Left lobe of liver (tissue), 2 donors: ENCODE measurements around the gene EGR4. TPM values are rescaled to one million over a fixed set of nuclear protein-coding genes. Genes with fewer than 3 reads are reported as not detected.
A peak's percentile ranks its signal among the peaks of the same experiment; 100 is the strongest.

Experiments
- ATAC-seq: fragments of 200-7000 bp; cut with Tn5 transposase; one replicate; pipeline ENCODE4 v1.9.1; 2020; ENCODE audit warnings: mild to moderate bottlenecking, moderate library complexity
- DNase-seq: peaks from one replicate; pipeline ENCODE4 v3.0.0-alpha.2; 2020; ENCODE audit warnings: low spot score
- total RNA-seq: library from RNA; stranded (reverse); gene quantifications from one replicate; pipeline ENCODE4 v1.2.1, GENCODE V29; 2021
- donor health status: DM: no; HTN: no; CAD: no; lungs with moderate emphysema.
- donor health status: DM: no; HTN: yes; CAD: no.

EGR4 gene
- total RNA-seq = not detected

DNA sequence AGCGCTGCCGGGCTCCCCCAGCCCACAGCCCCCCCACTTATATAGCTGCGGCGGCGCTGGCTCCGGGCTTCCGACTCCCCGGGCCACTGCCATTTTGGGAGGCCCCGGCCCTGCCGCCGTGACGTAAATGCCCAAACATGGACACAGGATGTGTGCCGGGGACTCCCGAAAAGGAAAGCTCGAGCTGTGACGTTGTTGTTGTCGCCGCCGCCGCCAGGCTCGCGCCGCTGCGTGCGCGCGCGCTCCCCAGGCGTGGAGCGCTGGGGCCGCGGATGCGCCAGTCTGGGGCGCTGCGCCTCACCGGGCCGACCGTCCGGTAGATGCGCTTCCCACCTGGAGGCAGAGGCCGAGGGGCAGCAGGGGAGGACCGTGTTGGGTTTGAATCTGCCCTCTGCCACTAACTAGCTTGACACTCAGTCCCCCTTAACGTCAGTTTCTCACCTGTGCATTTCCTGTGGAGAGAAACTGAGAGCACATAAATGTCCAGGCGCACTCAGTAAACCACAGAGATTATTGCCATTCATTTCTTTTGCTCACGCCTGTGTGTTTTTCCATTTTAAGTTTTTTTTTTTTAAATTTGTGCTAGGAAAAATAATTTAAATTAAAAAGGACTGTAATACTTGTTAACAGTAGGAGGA is at the start of gene EGR4:
TSS of gene EGR4 (minus strand) at position 15 of the 638 bp plus-strand sequence. CDS start 231 bp downstream, outside the sequence.
- DNase-seq (no peak), ATAC-seq (peak; percentile 44)

DNA sequence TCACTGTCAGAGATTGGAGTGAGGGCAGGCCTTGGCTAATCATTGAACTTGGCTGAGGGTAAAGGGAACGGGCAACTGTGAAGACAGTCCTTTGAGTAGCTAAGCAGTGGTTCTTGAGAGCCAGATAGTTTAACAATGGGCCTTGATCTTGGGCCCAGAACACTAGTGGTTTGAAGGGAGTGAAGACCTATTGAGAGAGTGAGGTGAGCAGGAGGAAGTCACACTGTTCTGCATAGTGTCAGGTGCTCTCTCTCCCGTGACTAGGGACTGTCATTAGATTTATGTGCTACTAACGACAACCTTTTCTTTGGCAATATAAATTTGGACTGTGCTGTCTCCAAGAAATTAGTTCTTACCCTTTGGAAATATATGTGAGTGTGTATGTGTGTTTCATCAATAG is 47.7 kb upstream of the EGR4 start:
- ATAC-seq (no peak), DNase-seq (no peak)

- DNase-seq (no peak), ATAC-seq (no peak)
Measured at GRCh38 chr2:73339201-73339600, 45.9 kb upstream of the EGR4 start.

- DNase-seq = no peak
- no peak for ATAC-seq
Measured at GRCh38 chr2:73337828-73338227, 44.5 kb upstream of the EGR4 start.

DNA sequence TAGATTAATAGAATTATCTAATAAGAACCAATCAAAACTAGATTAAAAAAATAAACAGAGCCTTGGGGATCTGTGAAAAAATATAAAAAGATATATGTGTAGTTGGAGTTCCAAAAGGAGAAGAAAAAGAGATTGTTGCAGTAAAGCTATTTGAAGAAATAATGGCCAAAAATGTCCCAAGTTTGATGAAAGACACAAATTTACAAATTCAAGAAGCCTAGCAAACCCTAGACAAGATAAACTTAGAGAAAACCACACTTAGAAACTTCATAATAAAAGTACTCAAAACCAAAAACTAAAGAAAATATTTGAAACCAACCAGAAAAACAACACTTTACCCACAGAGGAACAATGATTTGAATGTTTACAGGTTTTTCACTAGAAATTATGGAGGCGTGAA is 41.3 kb upstream of the EGR4 start:
- no peak for ATAC-seq
- DNase-seq = no peak

DNA sequence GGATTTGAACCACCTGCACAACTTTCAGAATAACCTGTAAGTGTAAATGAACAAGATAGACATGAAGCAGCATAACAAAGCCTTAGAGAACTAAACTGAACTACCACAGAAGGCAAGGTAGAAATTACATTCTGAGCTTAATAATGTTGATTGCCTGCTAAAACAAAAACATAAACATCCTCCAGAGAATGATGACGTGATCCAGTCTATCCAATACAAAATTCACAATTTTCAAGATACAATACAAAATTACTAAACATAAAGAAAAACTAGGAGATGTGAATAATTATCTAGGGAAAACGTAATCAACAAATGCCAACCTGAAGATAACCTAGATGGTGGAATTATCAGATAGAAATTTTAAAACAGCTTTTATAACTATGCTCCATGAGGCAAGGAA is 40.7 kb upstream of the EGR4 start:
- ATAC-seq (no peak), DNase-seq (no peak)

DNA sequence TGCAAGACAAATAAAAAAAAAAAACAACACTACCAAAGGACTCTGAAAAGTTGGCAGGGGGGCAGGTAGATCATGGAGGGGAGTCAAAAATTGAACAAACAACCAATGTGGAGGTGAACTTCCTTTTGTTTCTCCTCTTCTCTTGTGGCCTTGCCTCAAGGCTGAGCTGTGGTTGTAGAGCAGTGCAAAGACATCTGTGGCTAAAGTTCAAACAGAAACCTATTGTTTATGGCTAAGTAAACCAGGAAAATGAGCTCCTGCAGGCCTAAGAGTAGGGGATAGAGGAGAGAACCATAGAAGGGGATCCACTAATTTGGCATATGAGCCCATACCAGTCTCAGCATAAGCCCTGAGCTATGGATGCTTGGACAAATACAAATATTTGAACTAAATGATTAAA is 40.2 kb upstream of the EGR4 start:
- ATAC-seq (no peak), DNase-seq (no peak)

DNA sequence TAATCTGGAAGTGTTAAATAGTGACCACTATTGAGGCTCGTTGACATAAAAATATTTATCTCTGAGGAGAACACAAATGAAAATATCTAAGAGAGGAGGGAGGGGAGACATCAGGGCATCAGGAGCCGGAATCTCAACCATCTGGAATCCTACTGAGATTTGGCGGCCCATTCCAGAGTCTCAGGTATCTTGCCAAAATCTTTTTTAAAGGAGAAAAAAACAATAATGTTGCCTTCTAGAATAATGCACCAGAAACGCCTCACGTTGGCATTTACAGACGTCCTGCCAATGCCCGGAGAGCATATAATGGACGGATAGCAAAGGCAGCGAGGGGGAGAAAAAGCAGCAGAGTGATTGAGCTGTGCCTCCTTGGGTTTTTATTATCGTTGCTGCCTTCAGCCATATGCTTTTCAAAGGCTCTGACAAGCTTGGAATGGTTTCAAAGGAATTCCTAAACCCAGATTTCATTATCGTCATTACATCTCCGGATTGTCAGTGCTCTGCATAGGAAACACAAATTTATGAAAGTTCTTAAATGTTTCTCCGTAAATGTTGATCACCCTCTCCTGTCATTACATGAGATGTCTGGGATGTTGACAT is 30.9 kb upstream of the EGR4 start:
- no peak for ATAC-seq
- no peak for DNase-seq

GRCh38 chr2:73323551-73323950 is 30.2 kb upstream of the EGR4 start:
- no peak for DNase-seq

DNA sequence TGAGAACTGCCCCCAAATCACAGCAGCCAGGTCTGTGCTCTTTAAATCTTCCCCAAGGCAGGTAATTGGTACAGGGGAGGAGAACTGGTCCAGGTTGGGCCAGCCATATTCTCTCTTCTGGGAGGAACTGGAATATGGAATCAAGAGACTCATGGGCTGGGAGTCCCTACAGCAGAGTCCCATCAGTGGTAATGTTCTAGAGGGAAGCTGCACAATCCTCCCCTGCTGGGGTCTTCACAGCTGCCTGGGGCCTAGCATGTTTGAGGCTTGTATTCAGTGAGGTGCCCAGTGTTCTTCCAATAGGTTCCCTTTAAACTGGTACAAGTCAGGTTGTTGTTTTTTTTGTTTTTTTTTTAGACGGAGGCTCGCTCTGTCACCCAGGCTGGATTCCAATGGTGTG is 21.1 kb upstream of the EGR4 start:
- ATAC-seq = no peak
- no peak for DNase-seq

More at GRCh38 chr2:73323551-73323950, 30.2 kb upstream of the EGR4 start:
- no peak for ATAC-seq

GRCh38 chr2:73307720-73308119 is 14.4 kb upstream of the EGR4 start:
- no peak for DNase-seq
- ATAC-seq = no peak

GRCh38 chr2:73301636-73302035 is 8.3 kb upstream of the EGR4 start:
- DNase-seq (no peak), ATAC-seq (no peak)

DNA sequence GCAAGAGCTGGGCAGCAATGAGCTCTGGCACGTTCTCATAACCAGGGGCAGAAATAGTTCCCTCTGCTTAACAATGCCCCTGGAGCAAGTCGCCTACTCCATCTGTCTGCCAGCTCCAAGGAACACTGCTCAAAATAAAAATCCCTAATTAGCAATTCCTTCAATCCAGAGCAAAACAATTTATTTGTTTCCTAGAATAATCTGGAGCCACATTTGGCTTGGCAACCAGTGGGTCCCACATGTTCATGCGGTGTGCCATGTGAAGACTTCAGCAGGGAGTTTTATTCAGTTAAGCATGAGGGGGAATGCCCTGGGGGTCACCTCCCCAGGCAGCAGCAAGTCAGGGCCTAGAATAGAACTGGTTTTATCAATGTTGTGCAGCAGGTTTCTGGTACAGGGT is 7.6 kb upstream of the EGR4 start:
- no peak for ATAC-seq
- no peak for DNase-seq

DNA sequence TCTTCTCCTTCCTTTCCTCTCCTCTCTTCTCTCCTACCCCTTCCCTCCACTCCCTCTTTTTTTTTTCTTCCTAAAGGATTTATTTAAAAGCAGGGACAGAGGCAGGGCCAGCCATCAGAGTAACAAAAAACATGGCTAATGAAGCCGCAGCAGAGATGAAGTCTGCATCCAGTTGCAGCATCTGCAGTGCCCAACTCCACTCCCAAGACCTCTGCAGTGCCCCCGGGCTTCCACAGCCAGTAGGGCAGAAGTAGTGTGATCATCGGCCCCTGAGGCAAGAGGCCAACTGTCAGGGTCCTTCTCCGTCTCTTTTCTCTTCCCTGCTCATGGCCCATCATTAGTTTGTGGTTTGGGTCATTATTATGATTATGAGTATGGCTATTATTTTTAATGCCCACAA is 4.2 kb upstream of the EGR4 start:
- DNase-seq (no peak), ATAC-seq (no peak)

DNA sequence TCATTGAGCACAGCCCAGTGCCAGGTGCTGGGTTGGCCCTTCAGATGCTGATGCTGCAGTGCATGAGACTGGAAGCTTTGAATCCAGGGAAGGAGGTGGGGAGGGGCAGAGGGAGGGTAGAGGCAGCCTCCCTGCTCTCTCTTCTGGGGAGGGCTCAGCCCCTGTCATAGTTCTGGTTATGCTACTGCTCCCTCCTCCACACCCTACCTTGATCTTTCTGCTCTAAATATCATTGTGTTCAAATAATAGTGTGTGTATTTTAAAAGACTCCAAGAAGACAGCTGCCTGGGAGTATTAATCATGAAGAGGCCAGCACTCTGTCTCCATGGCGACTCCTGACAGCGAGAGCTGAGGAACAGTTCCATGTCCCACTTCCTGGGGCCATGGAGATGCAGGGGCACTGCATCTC is 3.8 kb upstream of the EGR4 start:
- no peak for DNase-seq
- no peak for ATAC-seq

DNA sequence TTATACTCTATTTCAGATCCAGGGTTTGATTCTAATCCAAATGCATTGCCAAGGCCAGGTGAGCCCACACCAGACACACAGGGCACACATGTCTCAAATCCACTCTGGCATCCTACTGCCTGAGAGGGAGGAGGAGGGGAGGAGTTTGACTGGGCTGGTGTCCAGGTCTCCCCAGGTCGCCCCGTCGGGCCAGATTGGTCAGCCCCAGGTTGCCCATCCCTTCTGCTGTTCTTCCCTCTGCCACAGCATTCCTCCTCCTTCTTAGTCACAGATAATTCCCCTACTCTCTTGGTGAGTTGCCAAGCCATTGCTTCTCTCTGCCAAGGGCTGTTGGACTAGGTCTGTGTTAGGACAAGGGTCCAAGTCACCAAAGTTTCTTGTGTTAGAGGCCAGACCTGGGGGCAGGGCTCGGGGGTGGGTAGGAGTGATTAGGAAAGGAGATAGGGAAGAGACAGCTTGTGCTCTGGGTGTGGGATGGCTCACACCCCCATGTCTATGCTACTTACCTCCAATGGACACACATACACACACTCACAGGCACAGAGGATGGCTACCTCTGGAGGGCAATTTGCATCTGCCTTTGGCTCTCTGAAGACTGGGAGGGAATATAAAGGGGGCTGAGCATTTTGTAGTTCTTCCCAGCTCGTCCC is 2.5 kb upstream of the EGR4 start:
- ATAC-seq (no peak), DNase-seq (no peak)

- DNase-seq (no peak), ATAC-seq (no peak)
Measured at GRCh38 chr2:73294239-73294638, 891 bp upstream of the EGR4 start.

DNA sequence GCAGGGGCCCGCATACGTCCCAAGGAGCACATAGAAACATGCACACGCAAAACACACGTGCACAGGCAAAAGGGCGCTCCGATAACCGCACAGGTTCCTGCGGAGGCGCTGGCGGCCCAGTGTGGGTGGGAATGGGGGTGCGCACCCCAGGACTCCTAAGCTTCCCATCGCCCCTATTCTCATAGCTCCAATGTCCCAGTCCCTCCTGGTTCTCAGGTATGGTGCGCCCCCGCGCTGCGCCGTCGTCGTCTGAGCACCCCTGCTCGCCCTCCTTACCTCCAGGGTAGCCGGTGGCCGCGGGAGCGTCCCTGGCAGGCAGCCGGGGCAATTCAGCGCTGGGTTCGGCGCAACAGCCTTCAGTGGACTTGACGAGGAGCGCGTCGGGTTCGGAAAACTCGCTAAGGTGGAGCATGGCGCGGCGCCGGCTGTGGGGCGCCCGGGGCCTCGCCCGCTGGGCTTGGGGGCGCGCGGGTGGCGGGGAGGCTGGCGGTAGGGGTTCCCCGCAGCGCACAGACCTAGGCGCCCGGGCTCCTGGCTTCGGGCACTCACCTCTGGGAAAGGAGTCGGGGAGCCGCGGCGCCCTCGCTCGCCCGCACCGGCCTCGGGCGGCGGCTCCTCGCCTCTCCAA is 328 bp downstream of the EGR4 start:
- ATAC-seq = no peak
- no peak for DNase-seq

DNA sequence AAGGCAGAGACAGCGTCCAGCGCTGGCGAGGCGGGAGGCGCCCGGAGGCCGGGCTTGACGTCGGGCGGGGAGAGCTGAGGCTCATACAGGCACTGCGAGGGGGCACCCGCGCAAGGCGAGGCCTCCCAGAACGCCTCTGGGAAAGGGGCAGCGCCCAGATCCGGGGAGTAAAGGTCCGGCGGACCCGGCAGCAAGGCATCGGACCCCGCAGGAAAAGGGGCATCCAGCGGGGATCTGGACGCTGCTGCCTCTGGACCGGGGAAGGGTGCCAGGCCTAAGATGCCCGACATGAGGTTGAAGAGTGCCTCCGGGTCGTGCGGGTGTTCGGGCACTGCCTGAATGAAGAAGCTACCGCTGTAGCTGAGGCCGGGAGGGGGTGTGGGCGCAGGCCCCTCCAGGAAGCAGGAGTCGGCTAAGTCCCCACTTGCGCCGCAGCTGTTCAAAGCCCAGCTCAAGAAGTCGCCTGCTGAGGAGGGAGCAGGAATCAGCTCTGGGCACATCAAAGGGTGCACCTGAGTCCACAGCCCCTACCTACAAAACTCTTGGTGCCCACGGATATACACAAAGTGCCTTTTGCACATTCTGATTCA is 937 bp downstream of the EGR4 start:
- ATAC-seq (no peak), DNase-seq (no peak)

DNA sequence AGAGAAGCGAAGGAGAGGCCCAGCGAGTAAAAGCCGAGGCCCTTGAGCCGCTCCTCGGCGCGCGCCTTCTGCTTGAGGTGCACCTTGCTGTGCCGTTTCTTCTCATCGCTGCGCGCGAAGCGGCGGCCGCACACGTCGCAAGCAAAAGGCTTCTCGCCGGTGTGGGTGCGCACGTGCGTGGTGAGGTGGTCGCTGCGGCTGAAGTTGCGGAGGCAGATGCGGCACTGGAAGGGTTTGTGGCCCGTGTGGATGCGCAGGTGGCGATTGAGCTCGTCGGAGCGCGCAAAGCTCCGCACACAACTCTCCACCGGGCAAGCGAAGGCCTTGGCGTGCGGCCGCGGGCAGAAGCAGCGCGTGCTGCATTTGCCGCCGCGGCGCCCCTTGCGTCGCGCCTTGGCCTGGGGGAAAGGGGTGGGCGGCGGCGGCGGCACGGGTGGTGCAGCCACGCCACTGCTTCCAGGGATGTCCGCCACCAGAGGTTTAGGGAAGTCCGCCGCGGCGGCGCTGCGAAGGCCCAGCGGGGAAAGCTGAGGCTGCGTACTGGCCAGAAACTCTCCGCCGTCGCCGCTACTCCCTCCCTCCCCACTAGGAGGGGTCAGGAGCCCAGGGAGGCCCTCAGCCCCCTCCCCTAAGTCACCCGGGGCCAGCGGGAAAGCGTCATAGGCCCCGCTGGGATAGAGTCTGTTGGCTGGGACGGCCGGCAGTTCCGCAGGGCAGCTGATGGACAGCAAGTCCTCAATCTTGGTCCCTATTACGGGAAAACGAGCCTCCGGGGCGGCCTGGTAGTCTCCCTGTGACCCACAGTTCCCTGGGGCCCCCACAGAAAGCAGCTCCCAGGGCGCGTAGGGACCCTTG is 1.7 kb downstream of the EGR4 start:
- ATAC-seq (no peak), DNase-seq (no peak)

GRCh38 chr2:73291093-73291460 is 2.3 kb downstream of the EGR4 start:
- DNase-seq (no peak), ATAC-seq (peak; percentile 74)
